ENCODE data around the gene NCKAP5L.
"Not testable (repeated sequence)": the region's sequence is repeated elsewhere in the genome, so short reads cannot be mapped to it uniquely, and the experiment has no call there.

The NCKAP5L gene

DNA sequence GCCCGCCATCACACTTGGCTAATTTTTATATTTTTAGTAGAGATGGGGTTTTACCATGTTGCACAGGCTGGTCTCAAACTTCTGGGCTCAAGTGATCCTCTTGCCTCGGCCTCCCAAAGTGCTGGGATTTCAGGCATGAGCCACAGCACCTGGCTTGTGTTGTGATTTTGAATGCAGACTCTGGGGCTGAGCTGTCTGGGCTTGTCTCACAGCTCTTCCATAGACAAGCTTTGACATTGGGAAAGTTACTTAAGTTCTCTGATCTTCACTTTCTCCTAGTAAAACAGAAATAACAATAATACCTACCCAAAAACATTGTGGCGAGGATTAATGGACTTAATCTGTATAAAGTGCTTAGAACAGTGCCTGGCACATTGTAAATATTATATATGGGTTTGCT, 50.9 kb downstream of the NCKAP5L start:
- Mint-ChIP-seq H3K4me3 (no peak overlapping the region), H3K9me3 (no peaks in the 10 kb centered on the region), H3K27ac (no peak overlapping the region), H3K4me1 (ENCODE audit: low read depth) (peaks cover 18% of the 10 kb centered on the region), H3K27me3 (ENCODE audit: low read depth) (peaks cover 26% of the 10 kb centered on the region), H3K36me3 (ENCODE audit: low read depth) (no peaks in the 10 kb centered on the region)

DNA sequence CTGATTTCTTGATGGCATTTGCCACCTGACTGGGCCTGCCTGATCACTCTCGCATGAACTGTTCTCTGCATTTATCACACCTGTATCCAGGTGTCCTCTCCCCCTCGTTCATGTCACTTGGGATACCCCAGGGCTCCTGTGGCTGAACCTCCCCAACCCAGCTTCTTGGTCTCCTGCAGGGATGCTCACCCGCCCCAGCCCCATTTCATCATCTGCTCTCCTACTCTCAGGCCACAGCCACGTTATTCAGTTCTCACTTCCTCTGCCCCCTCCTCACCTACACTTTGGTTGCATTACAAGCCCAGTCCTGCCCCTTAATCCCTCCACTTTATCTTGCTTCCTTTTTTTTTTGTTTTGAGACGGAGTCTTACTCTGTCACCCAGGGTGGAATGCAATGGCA, 51.4 kb downstream of the NCKAP5L start:
- peak overlapping the region; percentile 13 for H3K27ac Mint-ChIP-seq
- H3K36me3 Mint-ChIP-seq (ENCODE audit: low read depth), result no peaks in the 10 kb centered on the region

DNA sequence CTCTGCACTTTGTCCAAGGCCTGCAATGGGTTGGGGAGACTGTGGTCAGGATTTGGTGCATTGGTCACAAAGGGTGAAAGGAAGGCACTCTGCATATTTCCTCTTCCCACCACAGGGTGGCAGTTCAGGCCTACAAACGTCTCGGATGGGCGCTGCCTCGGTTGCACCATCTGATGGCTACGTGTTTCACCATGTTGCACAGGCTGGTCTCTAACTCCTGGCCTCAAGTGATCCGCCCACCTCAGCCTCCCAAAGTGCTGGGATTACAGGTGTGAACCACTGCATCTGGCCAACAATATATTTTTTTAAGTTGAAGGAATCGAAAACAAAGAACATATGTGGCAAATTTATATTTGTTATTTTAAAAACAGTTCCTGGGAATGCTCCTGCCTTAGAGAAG, 51.8 kb downstream of the NCKAP5L start:
- peak overlapping the region; percentile 34 for H3K27ac Mint-ChIP-seq
- peaks cover 18% of the 10 kb centered on the region for H3K4me1 Mint-ChIP-seq (ENCODE audit: low read depth)
- H3K9me3 Mint-ChIP-seq, result no peaks in the 10 kb centered on the region
- no peaks in the 10 kb centered on the region for H3K36me3 Mint-ChIP-seq (ENCODE audit: low read depth)
- peaks cover 23% of the 10 kb centered on the region for H3K27me3 Mint-ChIP-seq (ENCODE audit: low read depth)
- H3K4me3 Mint-ChIP-seq, result no peak overlapping the region

More for the DNA sequence above, 51.4 kb downstream of the NCKAP5L start:
- Mint-ChIP-seq H3K4me1 (ENCODE audit: low read depth) (peaks cover 18% of the 10 kb centered on the region), H3K4me3 (no peak overlapping the region), H3K9me3 (no peaks in the 10 kb centered on the region), H3K27me3 (ENCODE audit: low read depth) (peaks cover 23% of the 10 kb centered on the region)

DNA sequence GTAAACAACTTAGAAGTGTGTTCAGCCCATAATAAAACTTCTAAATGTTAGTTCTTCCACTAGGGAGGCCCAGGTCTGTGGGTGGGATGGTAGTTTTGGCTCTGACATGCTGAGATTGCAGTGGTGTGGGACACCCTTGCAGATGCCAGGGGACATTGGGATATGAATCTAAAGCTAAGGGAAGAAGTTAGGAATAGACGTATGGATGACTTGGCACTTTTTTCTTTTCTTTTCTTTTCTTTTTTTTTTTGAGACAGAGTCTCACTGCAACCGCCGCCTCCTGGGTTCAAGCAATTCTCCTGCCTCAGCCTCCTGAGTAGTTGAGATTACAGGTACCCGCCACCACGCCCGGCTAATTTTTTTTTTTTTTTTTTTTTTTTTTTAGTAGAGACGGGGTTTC, 55.1 kb downstream of the NCKAP5L start:
- not testable (repeated sequence) for H3K27ac Mint-ChIP-seq; H3K36me3 Mint-ChIP-seq (ENCODE audit: low read depth); H3K4me3 Mint-ChIP-seq; H3K9me3 Mint-ChIP-seq; H3K27me3 Mint-ChIP-seq (ENCODE audit: low read depth)
- H3K4me1 Mint-ChIP-seq (ENCODE audit: low read depth), result peaks cover 13% of the 10 kb centered on the region

DNA sequence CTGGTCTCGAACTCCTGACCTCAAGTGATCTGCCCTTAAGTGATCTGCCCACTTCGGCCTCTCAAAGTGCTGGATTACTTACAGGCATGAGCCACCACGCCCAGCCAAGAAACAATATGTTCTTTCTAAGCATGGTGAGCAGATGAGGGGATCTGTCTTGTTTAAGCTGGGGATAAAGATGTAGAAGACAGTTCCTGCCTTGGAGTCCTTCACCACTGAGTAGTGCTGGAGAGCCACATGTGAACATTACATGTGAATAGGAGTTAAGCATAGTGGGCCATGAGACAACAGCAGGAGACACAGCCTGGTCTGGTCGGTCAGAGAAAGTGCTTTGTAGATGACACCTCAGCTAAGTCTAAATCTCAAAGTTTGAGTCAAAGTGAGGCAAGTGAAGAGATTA, 60.9 kb downstream of the NCKAP5L start:
- Mint-ChIP-seq H3K27ac (no peak overlapping the region), H3K27me3 (ENCODE audit: low read depth) (no peaks in the 10 kb centered on the region), H3K9me3 (no peaks in the 10 kb centered on the region)

DNA sequence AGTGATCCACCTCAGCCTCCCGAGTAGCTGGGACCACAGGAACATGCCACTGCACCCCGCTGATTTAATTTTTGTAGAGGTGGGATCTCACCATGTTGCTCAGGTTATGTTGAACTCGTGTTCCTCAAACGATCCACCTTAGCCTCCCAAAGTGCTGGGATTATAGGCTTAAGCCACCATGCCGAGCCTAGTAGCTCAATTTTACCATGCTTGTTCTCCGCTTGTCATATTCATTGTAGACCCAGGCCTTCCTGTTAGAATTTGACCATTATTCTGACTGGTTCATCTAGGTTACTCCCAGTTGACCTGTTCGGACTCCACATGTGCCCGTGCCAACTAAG, 62.1 kb downstream of the NCKAP5L start:
- Mint-ChIP-seq H3K27ac (no peak overlapping the region), H3K4me1 (ENCODE audit: low read depth) (peaks cover 42% of the 10 kb centered on the region), H3K27me3 (ENCODE audit: low read depth) (no peaks in the 10 kb centered on the region), H3K9me3 (no peaks in the 10 kb centered on the region), H3K36me3 (ENCODE audit: low read depth) (peaks cover 37% of the 10 kb centered on the region), H3K4me3 (no peak overlapping the region)

More for the DNA sequence above, 60.9 kb downstream of the NCKAP5L start:
- Mint-ChIP-seq H3K36me3 (ENCODE audit: low read depth) (peaks cover 26% of the 10 kb centered on the region), H3K4me3 (no peak overlapping the region), H3K4me1 (ENCODE audit: low read depth) (peaks cover 31% of the 10 kb centered on the region)

DNA sequence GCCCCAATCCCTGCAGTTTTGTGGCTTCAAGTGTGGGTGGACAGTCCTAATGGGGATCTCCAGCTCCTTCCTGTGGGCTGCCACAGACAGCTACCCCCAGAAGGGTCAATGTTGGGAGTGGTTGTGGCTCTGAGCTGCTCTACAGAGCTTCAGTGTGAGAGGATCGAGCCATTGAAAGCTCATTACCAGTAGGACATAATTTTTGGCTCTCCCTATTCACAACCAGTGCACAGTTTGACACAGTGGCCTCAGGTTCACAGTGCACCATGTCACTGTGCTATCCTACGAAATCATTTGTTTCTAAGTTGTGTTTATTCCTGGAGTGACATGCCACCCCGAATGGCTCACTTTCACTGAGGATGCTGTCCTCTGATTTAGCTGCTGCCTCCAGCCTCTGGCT, 64.1 kb downstream of the NCKAP5L start:
- Mint-ChIP-seq H3K4me1 (ENCODE audit: low read depth) (peaks cover 44% of the 10 kb centered on the region), H3K4me3 (peak overlapping the region; percentile 42)

DNA sequence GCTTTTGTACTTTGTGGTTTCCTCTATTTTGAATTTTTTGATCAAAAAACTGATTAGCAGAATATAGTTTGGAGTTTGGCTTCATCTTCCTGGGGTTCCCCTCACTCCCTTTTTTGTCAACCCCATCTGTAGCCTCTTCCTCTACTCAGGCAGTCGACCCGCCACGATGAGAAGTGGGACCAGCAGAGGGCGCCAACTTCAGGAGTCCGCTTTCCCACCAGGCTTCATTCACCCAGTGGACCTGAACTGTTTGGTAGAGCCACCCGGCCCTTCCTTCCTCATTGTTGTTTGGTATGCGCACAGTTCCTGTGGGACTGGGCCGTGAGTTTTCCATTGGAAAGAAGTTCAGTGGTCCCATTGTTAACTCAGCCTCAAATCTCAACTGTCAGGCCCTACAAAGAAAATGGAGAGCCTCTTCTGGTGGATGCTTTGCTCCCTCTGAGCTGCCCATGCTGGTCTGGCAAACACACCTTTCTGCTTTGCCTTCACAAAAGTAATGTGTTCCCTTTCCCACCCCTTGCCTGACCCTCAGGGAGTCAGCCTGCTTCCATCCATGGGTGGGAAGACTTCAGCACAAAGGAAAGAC, 65.1 kb downstream of the NCKAP5L start:
- Mint-ChIP-seq H3K36me3 (ENCODE audit: low read depth) (peaks cover 50% of the 10 kb centered on the region), H3K27me3 (ENCODE audit: low read depth) (no peaks in the 10 kb centered on the region), H3K27ac (peak overlapping the region; percentile 71), H3K4me3 (peak overlapping the region; percentile 37), H3K9me3 (no peaks in the 10 kb centered on the region), H3K4me1 (ENCODE audit: low read depth) (peaks cover 50% of the 10 kb centered on the region)

More for the DNA sequence above, 64.1 kb downstream of the NCKAP5L start:
- Mint-ChIP-seq H3K27ac (peak overlapping the region; percentile 71), H3K9me3 (no peaks in the 10 kb centered on the region), H3K27me3 (ENCODE audit: low read depth) (no peaks in the 10 kb centered on the region), H3K36me3 (ENCODE audit: low read depth) (peaks cover 40% of the 10 kb centered on the region)

DNA sequence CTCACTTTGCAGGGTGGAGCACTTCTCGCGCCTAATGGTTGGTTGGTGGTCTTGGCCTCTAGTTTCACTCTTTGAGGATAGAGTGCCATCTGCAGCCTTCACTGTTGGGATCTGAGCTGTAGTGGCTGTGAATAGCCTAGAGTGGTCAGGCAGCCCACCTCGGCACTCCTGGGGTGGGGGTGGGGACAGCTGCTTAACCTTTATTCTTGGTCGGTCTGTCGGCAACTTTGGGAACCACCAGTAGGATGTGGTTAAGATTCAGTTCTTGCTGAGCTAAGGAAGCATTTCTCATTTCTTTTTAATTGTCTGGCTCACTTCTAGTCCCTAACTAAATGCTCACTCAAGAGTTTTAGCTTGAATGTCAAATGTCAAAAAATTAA, 65.8 kb downstream of the NCKAP5L start:
- Mint-ChIP-seq H3K36me3 (ENCODE audit: low read depth) (peaks cover 57% of the 10 kb centered on the region), H3K4me3 (peak overlapping the region; percentile 37), H3K4me1 (ENCODE audit: low read depth) (peaks cover 48% of the 10 kb centered on the region), H3K9me3 (no peaks in the 10 kb centered on the region), H3K27ac (peak overlapping the region; percentile 71), H3K27me3 (ENCODE audit: low read depth) (no peaks in the 10 kb centered on the region)

DNA sequence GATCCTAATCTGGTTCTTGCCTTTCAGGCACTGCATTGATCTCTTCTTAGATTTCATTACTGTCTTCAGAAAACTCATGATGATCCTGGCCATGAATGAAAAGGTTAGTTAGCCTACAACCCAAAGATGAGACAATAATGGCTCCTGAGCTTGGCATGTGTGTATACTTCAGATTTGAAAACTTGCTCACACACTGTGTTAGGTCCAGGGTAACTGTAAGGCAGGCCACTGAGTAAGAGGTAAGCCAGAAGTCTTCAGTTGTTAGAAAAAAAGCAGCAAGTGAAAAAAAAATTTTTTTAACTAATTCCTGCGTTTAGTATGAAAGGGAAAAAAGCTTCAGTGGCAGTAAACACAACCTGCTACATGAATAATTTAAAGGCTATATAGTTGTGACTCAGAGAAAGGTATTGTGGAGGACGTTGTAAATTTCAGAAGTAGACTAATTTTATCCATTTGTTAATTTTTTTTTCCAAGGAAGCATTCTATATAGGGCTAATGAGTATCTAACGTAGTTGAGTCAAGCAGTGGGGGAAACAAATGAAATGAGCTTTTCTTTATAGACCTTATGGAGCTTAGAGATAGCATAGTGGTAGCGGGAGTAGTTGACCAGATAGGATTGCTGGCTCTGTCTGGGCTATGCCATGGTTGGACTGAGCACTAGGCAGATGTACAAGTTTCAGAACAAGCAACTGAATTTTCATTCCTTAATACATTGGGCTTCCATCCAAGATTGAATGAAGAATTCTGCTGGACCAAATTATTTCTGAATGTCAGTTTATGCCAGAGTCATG, 66.3 kb downstream of the NCKAP5L start:
- H3K27ac Mint-ChIP-seq, result peak overlapping the region; percentile 74
- peaks cover 49% of the 10 kb centered on the region for H3K4me1 Mint-ChIP-seq (ENCODE audit: low read depth)
- peak overlapping the region; percentile 1 for H3K4me3 Mint-ChIP-seq
- no peaks in the 10 kb centered on the region for H3K27me3 Mint-ChIP-seq (ENCODE audit: low read depth)
- peaks cover 62% of the 10 kb centered on the region for H3K36me3 Mint-ChIP-seq (ENCODE audit: low read depth)
- H3K9me3 Mint-ChIP-seq, result no peaks in the 10 kb centered on the region

DNA sequence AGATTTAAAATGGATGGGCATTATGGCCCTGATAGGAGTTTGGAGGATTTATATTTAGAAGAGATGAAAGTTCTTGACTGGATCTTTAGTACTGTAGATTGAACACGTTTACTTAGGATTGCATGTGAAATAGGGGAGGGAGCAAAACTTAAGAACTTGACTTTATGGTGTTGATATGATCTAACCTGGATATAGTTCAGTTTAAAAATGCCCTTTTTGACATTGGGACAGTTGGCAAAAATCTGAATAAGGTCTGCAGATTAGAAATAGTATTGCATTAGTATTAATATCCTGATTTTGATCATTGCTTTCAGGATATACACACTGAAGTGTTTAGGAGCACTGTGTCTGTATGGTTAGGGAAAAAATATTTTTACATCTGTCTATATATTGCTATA, 77.2 kb downstream of the NCKAP5L start:
- H3K4me3 Mint-ChIP-seq, result peak overlapping the region; percentile 52
- no peaks in the 10 kb centered on the region for H3K27me3 Mint-ChIP-seq (ENCODE audit: low read depth)
- no peaks in the 10 kb centered on the region for H3K9me3 Mint-ChIP-seq
- H3K36me3 Mint-ChIP-seq (ENCODE audit: low read depth), result peaks cover 39% of the 10 kb centered on the region
- H3K27ac Mint-ChIP-seq, result peak overlapping the region; percentile 83
- H3K4me1 Mint-ChIP-seq (ENCODE audit: low read depth), result peaks cover 50% of the 10 kb centered on the region

DNA sequence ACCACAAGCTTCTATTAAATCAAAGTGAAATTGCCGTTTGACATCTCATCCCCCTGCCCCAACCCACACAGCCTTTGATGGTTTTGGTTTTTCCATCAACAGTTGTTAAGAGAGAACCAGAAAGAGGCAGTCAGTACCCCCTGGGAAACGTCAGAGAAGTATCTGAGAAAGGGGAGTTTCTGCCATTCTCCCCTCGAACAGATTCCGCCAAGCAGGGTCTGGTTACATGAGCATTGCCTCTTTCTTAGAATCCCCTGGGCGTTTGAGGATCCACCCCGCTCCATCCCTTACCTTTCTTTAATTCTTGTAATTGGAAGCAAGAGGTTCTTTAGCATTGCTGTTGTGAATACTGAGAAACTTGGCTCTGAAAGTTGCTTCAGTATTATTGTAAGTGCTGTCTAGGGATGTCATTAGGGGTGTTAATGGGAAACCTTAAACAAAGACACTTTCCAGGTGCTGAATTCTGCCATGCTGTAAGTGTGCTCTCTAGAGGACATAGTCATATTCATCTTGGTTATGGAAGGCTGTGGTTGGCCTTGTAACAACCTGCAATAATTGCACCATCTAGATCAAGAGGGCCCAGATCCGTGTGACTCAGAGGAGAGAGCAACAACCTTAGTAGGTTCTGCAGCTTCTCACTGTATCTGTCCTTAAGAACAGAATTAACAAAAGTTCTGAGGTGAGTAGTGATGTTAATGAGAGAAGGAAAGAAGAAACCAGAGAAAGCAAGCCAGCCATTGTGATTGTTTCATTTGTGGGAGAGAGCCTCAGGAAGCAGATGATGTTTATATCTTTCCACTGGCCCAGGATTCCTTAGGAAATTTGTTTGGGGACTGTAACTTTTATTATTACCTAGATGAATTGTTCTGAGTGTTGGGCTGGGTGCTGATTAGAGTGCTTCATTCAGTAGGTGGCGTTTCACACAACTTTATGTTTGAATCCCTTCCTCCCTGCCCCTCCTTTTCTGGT, 77.9 kb downstream of the NCKAP5L start:
- H3K4me3 Mint-ChIP-seq, result peak overlapping the region; percentile 56
- no peaks in the 10 kb centered on the region for H3K27me3 Mint-ChIP-seq (ENCODE audit: low read depth)
- peaks cover 52% of the 10 kb centered on the region for H3K4me1 Mint-ChIP-seq (ENCODE audit: low read depth)
- peak overlapping the region; percentile 83 for H3K27ac Mint-ChIP-seq
- peaks cover 36% of the 10 kb centered on the region for H3K36me3 Mint-ChIP-seq (ENCODE audit: low read depth)
- H3K9me3 Mint-ChIP-seq, result no peaks in the 10 kb centered on the region

DNA sequence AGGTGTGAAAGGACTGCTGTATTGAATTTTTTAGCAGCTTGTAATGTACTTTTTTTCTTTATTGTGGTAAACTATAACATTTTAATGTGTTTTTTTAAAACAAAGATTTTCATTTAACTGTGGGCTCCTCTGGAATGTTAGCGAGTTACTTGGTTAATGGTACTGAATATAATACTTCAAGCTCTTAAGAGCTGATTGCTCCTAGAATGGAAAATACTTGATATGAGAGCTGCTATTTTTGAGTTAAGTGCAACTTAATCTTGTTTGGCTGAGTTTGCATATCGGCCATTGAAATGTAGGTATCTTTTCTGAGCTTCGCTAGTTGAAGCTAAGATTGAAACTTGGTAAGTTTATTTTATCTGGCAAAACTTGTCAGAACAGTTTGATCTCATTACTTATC, 79.4 kb downstream of the NCKAP5L start:
- H3K4me3 Mint-ChIP-seq, result peak overlapping the region; percentile 56
- H3K4me1 Mint-ChIP-seq (ENCODE audit: low read depth), result peaks cover 59% of the 10 kb centered on the region
- H3K27ac Mint-ChIP-seq, result peak overlapping the region; percentile 26
- H3K36me3 Mint-ChIP-seq (ENCODE audit: low read depth), result peaks cover 31% of the 10 kb centered on the region
- no peaks in the 10 kb centered on the region for H3K27me3 Mint-ChIP-seq (ENCODE audit: low read depth)
- no peaks in the 10 kb centered on the region for H3K9me3 Mint-ChIP-seq

DNA sequence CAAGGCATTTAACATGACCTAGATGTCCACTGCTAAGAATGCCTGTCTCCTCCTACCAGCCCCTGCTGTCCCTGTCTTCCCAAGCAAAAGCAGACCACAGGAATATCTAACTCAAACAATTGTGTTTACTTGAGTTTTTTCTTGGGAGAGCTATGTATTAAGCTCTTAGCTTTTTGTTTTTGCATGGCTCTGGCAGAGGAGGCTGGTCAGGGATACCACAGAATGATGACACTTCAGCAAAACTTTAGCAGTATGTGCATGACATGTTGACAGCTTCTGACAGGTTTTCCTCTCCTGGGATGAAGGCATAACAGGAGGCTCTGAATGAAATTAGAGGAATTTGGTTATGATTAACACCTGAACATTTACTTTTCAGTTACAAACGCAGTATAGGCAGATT, 79.9 kb downstream of the NCKAP5L start:
- H3K4me1 Mint-ChIP-seq (ENCODE audit: low read depth), result peaks cover 59% of the 10 kb centered on the region
- H3K4me3 Mint-ChIP-seq, result no peak overlapping the region
- H3K27me3 Mint-ChIP-seq (ENCODE audit: low read depth), result no peaks in the 10 kb centered on the region
- peak overlapping the region; percentile 72 for H3K27ac Mint-ChIP-seq
- no peaks in the 10 kb centered on the region for H3K9me3 Mint-ChIP-seq
- H3K36me3 Mint-ChIP-seq (ENCODE audit: low read depth), result peaks cover 31% of the 10 kb centered on the region

Data from T-helper 1 cell treated with Interleukin-12 subunit alpha and Interleukin-12 subunit beta and Interleukin-4 antibody, amounts not matched to agents 30 μg/mL and 1 μg/mL, for 36 hours (primary cell).